Neutrophil (primary cell): ENCODE results near the gene ANKS4B.

Experiments
- H3K27ac ChIP-seq: fragments of 200-600 bp; sonication (generic); 2 replicates; pipeline ENCODE4 v1.5.1; 2016; ENCODE audit warnings: mild to moderate bottlenecking, moderate library complexity
- H3K27me3 ChIP-seq: fragments of 200-600 bp; sonication (generic); 2 replicates; pipeline ENCODE4 v1.6.0; 2016; ENCODE audit warnings: mild to moderate bottlenecking
- H3K36me3 ChIP-seq: fragments of 200-600 bp; sonication (generic); 2 replicates; pipeline ENCODE4 v1.5.1; 2017
- H3K4me1 ChIP-seq, 2 experiments: fragments of 200-600 bp in 1 of 2; sonication (generic) in 1 of 2; 1 replicate in 1 of 2; 2 replicates in 1 of 2; pipeline versions ENCODE4 v1.5.1 to v1.6.1; 2013 to 2016; ENCODE audit warnings: low read depth in 1 of 2, low read length in 1 of 2, mild to moderate bottlenecking in 1 of 2, moderate library complexity in 1 of 2; ENCODE audit not compliant: control insufficient read depth in 1 of 2, insufficient read depth in 1 of 2
- H3K4me3 ChIP-seq, 2 experiments: fragments of 200-600 bp in 1 of 2; sonication (generic) in 1 of 2; 1 replicate in 1 of 2; 2 replicates in 1 of 2; pipeline ENCODE4 v1.5.1; 2013 to 2016; ENCODE audit warnings: low read depth in 1 of 2, low read length in 1 of 2, mild to moderate bottlenecking in 1 of 2, moderate library complexity in 1 of 2
- H3K9me3 ChIP-seq: fragments of 200-600 bp; sonication (generic); 2 replicates; pipeline ENCODE4 v1.5.1; 2016
- CTCF ChIP-seq: fragments of 200-600 bp; sonication (generic); IDR thresholded peaks from 2 replicates; pipeline ENCODE4 v1.5.1; 2016; ENCODE audit warnings: antibody characterized with exemption

ANKS4B gene

DNA sequence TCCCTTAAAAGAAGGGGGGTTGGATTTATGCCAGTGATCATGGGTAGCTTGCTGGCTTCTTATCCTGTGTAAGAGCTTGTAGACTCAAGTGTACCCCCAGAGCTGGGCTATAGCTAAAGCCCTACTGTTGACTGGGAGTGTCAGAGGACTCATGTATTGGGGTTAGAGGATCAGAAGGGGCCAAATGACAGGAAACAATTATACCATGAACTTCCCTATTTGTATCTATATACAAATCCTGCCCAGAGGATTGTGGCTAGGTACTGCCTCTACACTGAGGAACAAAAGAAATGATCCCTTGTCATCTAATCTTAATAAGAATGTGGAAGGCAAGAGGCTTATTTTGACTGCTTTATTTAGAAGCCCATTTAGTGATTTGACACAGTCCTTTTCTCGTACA is 36.4 kb upstream of the ANKS4B start:
- no peak overlapping the region for H3K27ac ChIP-seq
- no peaks in the 10 kb centered on the region for H3K4me1 ChIP-seq
- no peaks in the 10 kb centered on the region for H3K9me3 ChIP-seq
- TF ChIP-seq CTCF: no peak
- peaks cover 37% of the 10 kb centered on the region for H3K27me3 ChIP-seq
- H3K4me3 ChIP-seq: no peak overlapping the region
- no peaks in the 10 kb centered on the region for H3K36me3 ChIP-seq

DNA sequence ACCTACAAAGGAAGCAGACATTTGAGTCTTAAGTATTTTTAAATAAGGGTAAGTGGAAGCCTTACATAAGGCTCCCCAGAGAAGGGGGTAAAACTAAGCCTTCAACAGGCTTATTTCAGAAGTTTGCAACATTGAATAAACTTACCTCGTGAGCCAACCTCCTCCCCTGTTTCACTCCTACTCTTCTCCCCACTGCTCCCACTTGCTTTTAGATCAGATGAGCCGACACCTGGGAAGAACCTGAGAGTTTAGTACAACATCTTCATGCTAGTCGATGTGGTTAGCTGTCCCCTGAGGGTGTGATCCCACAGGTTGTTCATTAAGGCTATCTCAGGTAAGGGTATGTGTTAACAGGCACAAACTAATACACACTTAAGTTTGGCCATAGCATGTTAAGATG is 35.9 kb upstream of the ANKS4B start:
- Histone ChIP-seq H3K9me3 (no peaks in the 10 kb centered on the region), H3K36me3 (no peaks in the 10 kb centered on the region), H3K27me3 (peaks cover 42% of the 10 kb centered on the region), H3K4me1 (no peaks in the 10 kb centered on the region), H3K4me3 (no peak overlapping the region), H3K27ac (no peak overlapping the region)
- no peak for TF ChIP-seq CTCF

- Histone ChIP-seq H3K27ac (no peak overlapping the region), H3K4me3 (no peak overlapping the region), H3K4me1 (no peaks in the 10 kb centered on the region), H3K36me3 (no peaks in the 10 kb centered on the region), H3K27me3 (peaks cover 57% of the 10 kb centered on the region), H3K9me3 (no peaks in the 10 kb centered on the region)
- TF ChIP-seq CTCF: no peak
These were observed 33.8 kb upstream of the ANKS4B start for GRCh38 chr16:21199607-21200218.

GRCh38 chr16:21203155-21203797 is 30.2 kb upstream of the ANKS4B start:
- Histone ChIP-seq H3K4me3 (no peak overlapping the region), H3K9me3 (no peaks in the 10 kb centered on the region), H3K27me3 (peaks cover 56% of the 10 kb centered on the region), H3K27ac (no peak overlapping the region), H3K4me1 (no peaks in the 10 kb centered on the region), H3K36me3 (no peaks in the 10 kb centered on the region)
- no peak for TF ChIP-seq CTCF

DNA sequence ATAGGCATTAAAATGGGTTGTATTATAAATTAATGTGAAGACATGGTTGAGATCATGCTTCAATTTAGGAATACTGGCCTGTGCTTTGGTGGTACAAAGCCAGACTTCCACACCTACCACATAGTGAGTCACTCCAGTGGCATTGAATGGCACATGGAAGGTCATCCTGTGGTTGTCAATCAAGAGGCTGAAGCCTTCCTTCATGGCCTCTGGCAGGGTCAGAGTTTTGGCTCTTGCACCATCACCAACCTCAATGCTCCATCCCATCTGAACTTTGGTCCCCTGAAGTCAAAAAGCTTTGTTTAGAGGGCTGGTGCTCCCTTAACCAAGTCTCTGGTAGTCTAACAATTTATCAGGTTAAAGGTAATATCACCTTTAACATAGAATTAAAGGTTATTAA is 28.2 kb upstream of the ANKS4B start:
- Histone ChIP-seq H3K4me3 (no peak overlapping the region), H3K36me3 (no peaks in the 10 kb centered on the region), H3K27ac (no peak overlapping the region), H3K27me3 (peaks cover 65% of the 10 kb centered on the region), H3K9me3 (no peaks in the 10 kb centered on the region), H3K4me1 (no peaks in the 10 kb centered on the region)
- no peak for TF ChIP-seq CTCF
